Nephron (organoid): ENCODE measurements around the gene ANKLE2.

Experiments used
- H3K27ac Mint-ChIP-seq, 3 experiments: 2 replicates each; pipeline ENCODE4 v1.8.0; 2020; ENCODE audit warnings: mixed read lengths in 3 of 3, mild to moderate bottlenecking in 2 of 3, moderate library complexity in 1 of 3
- H3K27me3 Mint-ChIP-seq: 2 replicates; pipeline ENCODE4 v1.8.0; 2021; ENCODE audit warnings: low read depth, mild to moderate bottlenecking, moderate library complexity, mixed read lengths
- H3K36me3 Mint-ChIP-seq: 2 replicates; pipeline ENCODE4 v1.8.0; 2020; ENCODE audit warnings: low read depth, mixed read lengths
- H3K4me1 Mint-ChIP-seq: 2 replicates; pipeline ENCODE4 v1.8.0; 2020; ENCODE audit warnings: mixed read lengths
- H3K4me3 Mint-ChIP-seq, 3 experiments: 2 replicates each; pipeline ENCODE4 v1.8.0; 2020; ENCODE audit warnings: mild to moderate bottlenecking in 3 of 3, mixed read lengths in 3 of 3, moderate library complexity in 2 of 3
- H3K9me3 Mint-ChIP-seq: 2 replicates; pipeline ENCODE4 v1.8.0; 2020; ENCODE audit warnings: mixed read lengths
- TF ChIP-seq, protein P1 (sequence below), 3 experiments: fragments of 200-600 bp; sonication (generic); IDR thresholded peaks; one replicate each; pipeline ENCODE4 v1.5.0; 2021; ENCODE audit warnings: antibody characterized with exemption in 3 of 3; ENCODE audit not compliant: unreplicated experiment in 3 of 3

The ANKLE2 gene

DNA sequence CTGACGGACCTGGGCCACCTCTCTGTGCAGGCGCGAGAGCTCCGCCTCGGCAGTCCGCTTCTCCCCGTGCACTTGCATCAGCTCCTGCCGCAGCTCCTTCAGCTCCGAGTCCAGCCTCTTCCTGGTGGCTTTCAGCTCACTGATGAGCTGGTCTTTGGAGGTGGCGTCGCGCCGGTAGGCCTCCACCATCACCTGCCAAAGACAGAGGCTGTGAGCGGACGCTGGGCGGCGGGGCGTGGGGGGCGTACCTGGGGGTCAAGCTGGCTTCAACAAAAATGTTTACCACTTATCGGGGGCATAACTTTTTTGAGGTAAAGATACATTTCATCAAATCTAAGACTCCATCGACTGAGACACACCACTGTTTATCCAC, 27.5 kb upstream of the ANKLE2 start:
- H3K4me3 Mint-ChIP-seq, result no peak overlapping the region
- TF ChIP-seq, protein P1, sequence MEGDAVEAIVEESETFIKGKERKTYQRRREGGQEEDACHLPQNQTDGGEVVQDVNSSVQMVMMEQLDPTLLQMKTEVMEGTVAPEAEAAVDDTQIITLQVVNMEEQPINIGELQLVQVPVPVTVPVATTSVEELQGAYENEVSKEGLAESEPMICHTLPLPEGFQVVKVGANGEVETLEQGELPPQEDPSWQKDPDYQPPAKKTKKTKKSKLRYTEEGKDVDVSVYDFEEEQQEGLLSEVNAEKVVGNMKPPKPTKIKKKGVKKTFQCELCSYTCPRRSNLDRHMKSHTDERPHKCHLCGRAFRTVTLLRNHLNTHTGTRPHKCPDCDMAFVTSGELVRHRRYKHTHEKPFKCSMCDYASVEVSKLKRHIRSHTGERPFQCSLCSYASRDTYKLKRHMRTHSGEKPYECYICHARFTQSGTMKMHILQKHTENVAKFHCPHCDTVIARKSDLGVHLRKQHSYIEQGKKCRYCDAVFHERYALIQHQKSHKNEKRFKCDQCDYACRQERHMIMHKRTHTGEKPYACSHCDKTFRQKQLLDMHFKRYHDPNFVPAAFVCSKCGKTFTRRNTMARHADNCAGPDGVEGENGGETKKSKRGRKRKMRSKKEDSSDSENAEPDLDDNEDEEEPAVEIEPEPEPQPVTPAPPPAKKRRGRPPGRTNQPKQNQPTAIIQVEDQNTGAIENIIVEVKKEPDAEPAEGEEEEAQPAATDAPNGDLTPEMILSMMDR (IDR thresholded peaks at IDR 0.05; ENCODE audit: unreplicated experiment in 3 of 3), result no peak
- H3K36me3 Mint-ChIP-seq, result peaks cover 80% of the 10 kb centered on the region
- H3K9me3 Mint-ChIP-seq, result no peaks in the 10 kb centered on the region
- no peak overlapping the region for H3K27ac Mint-ChIP-seq
- H3K27me3 Mint-ChIP-seq, result no peaks in the 10 kb centered on the region
- no peaks in the 10 kb centered on the region for H3K4me1 Mint-ChIP-seq

DNA sequence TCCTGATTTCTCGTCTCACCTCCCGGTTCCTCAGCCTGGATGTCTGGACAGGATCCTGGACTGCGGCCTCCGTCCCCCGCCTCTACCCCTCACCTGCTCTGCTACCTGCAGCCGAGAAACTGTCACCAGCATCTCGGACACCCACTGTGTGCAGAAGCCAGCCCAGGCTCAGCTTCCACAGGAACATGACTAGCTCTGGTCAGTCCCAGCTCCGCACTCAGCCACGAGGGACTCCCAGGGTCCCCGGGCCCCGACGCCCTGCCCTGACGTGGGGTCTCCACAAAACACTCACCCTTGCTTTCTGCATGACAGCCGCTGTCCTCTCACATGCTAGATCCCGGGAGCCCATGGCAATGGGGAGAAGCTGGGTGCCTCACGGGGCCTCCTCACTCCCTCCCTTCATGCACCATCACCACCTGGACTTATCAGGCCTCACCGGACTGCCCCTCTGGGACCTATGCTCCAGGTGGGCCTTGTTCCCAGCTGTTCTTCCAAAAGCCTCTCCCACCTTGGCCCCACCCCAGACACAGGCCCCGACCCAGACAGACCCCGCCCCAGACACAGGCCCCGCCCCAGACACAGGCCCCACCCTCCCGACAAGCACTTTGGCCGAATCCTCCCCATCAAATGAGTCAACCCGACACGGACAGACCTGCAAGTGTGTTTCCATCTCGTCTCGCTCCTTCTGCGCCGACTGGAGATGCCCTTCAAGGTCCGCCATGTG, 26.9 kb upstream of the ANKLE2 start:
- Mint-ChIP-seq H3K36me3 (peaks cover 76% of the 10 kb centered on the region), H3K4me1 (no peaks in the 10 kb centered on the region), H3K27ac (no peak overlapping the region), H3K27me3 (no peaks in the 10 kb centered on the region), H3K9me3 (no peaks in the 10 kb centered on the region), H3K4me3 (no peak overlapping the region)
- TF ChIP-seq, protein P1 (IDR thresholded peaks at IDR 0.05; ENCODE audit: unreplicated experiment in 3 of 3), result no peak

GRCh38 chr12:132787877-132788276, 26.2 kb upstream of the ANKLE2 start:
- no peaks in the 10 kb centered on the region for H3K4me1 Mint-ChIP-seq
- no peak overlapping the region for H3K4me3 Mint-ChIP-seq
- peaks cover 78% of the 10 kb centered on the region for H3K36me3 Mint-ChIP-seq
- no peaks in the 10 kb centered on the region for H3K27me3 Mint-ChIP-seq
- no peak overlapping the region for H3K27ac Mint-ChIP-seq
- TF ChIP-seq, protein P1 (IDR thresholded peaks at IDR 0.05; ENCODE audit: unreplicated experiment in 3 of 3), result no peak
- H3K9me3 Mint-ChIP-seq, result no peaks in the 10 kb centered on the region

DNA sequence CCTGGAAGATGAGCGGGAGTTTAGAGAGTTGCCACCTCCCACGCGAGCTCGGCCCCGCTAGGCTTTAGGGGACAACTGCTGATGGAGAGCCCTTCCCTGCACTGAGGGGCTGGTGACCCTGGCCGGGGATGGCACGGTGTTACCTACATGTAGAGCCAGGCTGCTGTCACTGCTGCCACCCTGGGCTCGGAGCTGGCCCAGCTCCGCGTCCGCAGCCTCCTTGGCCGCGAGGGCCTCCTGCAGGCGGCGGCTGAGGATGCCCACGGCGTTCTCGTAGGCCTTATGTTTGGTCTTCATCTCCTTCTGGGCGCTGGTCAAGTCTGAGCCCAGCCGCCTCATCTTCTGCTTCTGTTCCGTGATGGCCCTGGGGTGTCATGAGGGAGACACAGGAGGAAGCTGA, 24.6 kb upstream of the ANKLE2 start:
- H3K4me1 Mint-ChIP-seq, result no peaks in the 10 kb centered on the region
- H3K36me3 Mint-ChIP-seq, result peaks cover 79% of the 10 kb centered on the region
- H3K27me3 Mint-ChIP-seq, result no peaks in the 10 kb centered on the region
- no peak overlapping the region for H3K4me3 Mint-ChIP-seq
- TF ChIP-seq, protein P1 (IDR thresholded peaks at IDR 0.05; ENCODE audit: unreplicated experiment in 3 of 3), result no peak
- no peak overlapping the region for H3K27ac Mint-ChIP-seq
- no peaks in the 10 kb centered on the region for H3K9me3 Mint-ChIP-seq

DNA sequence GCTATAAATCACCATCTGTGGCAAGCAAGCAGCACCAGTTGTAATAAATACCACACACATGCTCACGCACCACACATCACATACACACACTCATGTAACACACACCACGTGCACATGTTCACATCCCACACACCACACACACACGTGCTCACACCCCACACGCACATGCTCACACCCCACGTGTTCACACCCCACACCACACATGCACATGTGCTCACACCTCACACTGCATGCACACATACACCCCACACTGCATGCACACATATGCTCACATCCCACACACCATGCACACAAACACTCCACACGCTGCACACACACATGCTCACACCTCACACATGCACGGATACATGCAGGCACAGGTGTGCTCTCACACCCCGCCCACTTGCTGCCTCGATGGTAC, 22.9 kb upstream of the ANKLE2 start:
- no peaks in the 10 kb centered on the region for H3K27me3 Mint-ChIP-seq
- H3K4me3 Mint-ChIP-seq, result no peak overlapping the region
- TF ChIP-seq, protein P1 (IDR thresholded peaks at IDR 0.05; ENCODE audit: unreplicated experiment in 3 of 3), result no peak
- no peaks in the 10 kb centered on the region for H3K4me1 Mint-ChIP-seq
- no peak overlapping the region for H3K27ac Mint-ChIP-seq
- H3K36me3 Mint-ChIP-seq, result peaks cover 77% of the 10 kb centered on the region
- H3K9me3 Mint-ChIP-seq, result no peaks in the 10 kb centered on the region

GRCh38 chr12:132783917-132784531, 22.4 kb upstream of the ANKLE2 start:
- H3K27ac Mint-ChIP-seq, result no peak overlapping the region
- H3K4me3 Mint-ChIP-seq, result no peak overlapping the region
- H3K27me3 Mint-ChIP-seq, result no peaks in the 10 kb centered on the region
- TF ChIP-seq, protein P1 (IDR thresholded peaks at IDR 0.05; ENCODE audit: unreplicated experiment in 3 of 3), result no peak
- H3K36me3 Mint-ChIP-seq, result peaks cover 74% of the 10 kb centered on the region
- H3K9me3 Mint-ChIP-seq, result no peaks in the 10 kb centered on the region
- no peaks in the 10 kb centered on the region for H3K4me1 Mint-ChIP-seq
